Stimulated activated naive CD8-positive, alpha-beta T cell treated with anti-CD3 and anti-CD28 coated beads, Interleukin-15, Interleukin-2, amounts not matched to agents 100 ng/mL and 50 ng/mL, for 24 hours (primary cell): Measurements from ENCODE around the gene CCDC92B.

Experiments used
- H3K27ac Mint-ChIP-seq: one replicate; pipeline ENCODE4 v1.8.0; 2021; ENCODE audit warnings: mild to moderate bottlenecking, mixed read lengths
- H3K27me3 Mint-ChIP-seq: one replicate; pipeline ENCODE4 v1.8.0; 2021; ENCODE audit warnings: mixed read lengths
- H3K36me3 Mint-ChIP-seq: one replicate; pipeline ENCODE4 v1.8.0; 2021; ENCODE audit warnings: low read depth, mixed read lengths
- H3K4me1 Mint-ChIP-seq: one replicate; pipeline ENCODE4 v1.8.0; 2021; ENCODE audit warnings: low read depth, mixed read lengths
- H3K4me3 Mint-ChIP-seq: one replicate; pipeline ENCODE4 v1.8.0; 2021; ENCODE audit warnings: mild to moderate bottlenecking, mixed read lengths
- H3K9me3 Mint-ChIP-seq: one replicate; pipeline ENCODE4 v1.8.0; 2021; ENCODE audit warnings: mixed read lengths

The CCDC92B gene

DNA sequence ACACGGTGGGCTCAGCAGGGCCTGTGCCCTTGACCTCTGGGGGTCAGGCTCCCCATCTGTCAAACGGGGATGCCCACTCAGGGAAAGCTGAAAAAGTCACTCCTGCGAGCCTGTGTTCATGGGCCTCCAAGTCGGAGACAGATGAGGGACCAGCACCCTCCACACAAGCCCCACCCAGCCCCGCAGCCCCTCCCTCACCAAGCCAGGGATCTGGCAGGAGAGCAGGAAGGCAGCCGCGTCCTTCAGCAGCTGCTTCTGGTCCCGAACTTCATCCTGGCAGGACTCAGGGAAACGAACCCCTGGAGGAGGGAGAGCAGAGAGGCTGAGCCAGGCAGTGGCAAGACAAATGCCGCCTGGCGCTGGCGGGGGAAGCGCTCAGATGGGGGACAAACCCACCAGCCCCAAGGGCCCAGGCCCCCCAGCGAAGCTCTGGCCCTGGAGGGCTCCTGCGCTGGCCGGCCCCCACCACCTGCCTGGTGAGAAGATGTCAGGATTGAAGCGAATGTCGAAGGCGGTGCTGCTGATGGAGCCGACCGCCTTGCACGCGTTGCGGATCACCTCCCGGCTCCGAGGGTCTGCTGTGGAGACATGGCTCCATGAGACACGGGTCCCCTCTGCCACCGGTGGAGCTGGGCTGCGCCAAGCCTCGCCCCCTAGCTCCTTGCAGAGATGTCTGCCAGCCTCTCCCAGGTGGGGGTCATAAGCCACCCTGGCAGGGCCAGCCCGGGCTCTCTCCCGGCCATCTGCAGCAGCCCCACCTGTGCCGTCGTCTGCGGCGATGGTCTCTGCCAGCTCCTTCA, 53.3 kb downstream of the CCDC92B start:
- H3K27me3 Mint-ChIP-seq = no peaks in the 10 kb centered on the region
- H3K4me3 Mint-ChIP-seq = no peak overlapping the region
- H3K4me1 Mint-ChIP-seq = no peaks in the 10 kb centered on the region
- H3K36me3 Mint-ChIP-seq = peaks cover 27% of the 10 kb centered on the region
- H3K9me3 Mint-ChIP-seq = no peaks in the 10 kb centered on the region
- H3K27ac Mint-ChIP-seq = no peak overlapping the region

DNA sequence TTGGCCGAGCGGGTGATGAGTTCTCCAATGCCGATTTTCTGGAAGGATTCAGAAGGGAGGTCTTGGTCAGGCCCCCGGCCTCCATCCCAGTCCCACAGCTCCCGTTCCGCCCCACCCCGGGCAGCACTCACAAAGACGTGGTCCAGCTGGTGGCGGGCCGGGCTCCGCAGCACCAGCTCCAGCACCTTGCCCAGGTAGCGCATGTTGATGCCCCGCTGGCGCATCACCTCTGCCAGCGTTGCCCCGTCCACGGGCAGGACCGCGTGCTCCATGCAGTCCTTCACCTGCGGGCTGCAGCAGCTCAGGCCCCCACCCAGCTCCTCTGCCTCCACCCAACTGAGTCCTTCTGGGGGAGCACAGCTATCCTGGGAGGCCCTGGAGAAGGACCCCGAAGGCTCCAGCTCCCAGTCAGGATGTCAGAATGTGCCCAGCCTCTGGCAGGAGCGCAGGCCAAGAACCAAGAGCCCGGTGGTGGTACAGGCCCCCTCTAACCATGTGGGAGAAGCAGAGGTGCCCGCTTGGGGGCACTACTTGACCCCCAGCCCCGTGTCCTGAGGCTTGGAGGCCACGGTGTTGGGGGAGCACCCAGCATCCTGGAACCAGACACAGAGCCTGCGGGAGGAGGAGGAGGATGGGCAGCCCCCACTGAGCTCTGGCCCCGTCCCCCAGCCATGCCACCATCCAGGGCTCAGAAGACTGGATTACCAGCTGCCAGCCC, 54.0 kb downstream of the CCDC92B start:
- H3K4me3 Mint-ChIP-seq = no peak overlapping the region
- H3K27me3 Mint-ChIP-seq = no peaks in the 10 kb centered on the region
- peaks cover 22% of the 10 kb centered on the region for H3K36me3 Mint-ChIP-seq
- no peaks in the 10 kb centered on the region for H3K4me1 Mint-ChIP-seq
- H3K9me3 Mint-ChIP-seq = no peaks in the 10 kb centered on the region
- H3K27ac Mint-ChIP-seq = no peak overlapping the region

DNA sequence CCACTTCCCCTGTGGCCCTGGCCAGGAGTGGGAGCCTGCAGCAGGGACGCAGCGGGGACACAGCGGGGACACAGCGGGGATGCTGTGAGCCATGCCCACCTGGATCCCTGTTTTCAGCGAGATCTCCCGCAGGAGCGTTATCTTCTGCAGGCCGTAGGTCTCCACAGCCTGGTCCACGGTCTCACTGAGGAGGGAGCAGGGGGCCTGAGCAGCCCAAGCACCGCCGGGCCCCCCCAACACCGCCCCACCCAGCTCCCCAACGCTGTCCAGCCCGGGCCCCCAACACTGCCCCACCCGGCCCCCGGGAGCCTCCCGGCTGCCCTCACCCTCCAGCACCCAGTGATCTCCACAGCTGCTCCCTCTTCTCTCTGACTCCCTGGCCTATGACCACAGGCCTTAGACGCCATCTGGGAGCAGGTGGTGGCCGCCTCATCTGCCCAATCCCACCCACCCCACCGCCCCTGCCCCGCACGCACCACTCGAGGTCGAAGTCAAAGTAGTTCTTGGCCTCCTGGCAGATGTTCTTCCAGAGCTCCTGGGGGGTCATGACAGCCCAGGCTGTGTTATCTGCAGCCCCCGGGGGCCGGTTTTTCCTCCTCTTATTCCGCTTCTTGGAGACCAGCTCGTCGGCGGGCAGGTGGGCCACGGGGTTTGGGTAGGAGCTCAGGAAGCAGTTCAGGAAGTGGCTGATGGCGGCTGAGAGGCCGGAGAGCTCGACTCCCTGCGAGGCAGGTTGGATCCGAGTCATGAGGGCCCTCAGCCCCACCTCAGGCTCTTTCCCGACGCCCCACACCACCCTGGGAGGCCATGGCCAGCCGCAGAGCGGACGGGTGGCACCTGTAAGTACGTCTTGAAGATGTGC, 54.8 kb downstream of the CCDC92B start:
- H3K4me3 Mint-ChIP-seq = no peak overlapping the region
- no peaks in the 10 kb centered on the region for H3K4me1 Mint-ChIP-seq
- no peaks in the 10 kb centered on the region for H3K9me3 Mint-ChIP-seq

DNA sequence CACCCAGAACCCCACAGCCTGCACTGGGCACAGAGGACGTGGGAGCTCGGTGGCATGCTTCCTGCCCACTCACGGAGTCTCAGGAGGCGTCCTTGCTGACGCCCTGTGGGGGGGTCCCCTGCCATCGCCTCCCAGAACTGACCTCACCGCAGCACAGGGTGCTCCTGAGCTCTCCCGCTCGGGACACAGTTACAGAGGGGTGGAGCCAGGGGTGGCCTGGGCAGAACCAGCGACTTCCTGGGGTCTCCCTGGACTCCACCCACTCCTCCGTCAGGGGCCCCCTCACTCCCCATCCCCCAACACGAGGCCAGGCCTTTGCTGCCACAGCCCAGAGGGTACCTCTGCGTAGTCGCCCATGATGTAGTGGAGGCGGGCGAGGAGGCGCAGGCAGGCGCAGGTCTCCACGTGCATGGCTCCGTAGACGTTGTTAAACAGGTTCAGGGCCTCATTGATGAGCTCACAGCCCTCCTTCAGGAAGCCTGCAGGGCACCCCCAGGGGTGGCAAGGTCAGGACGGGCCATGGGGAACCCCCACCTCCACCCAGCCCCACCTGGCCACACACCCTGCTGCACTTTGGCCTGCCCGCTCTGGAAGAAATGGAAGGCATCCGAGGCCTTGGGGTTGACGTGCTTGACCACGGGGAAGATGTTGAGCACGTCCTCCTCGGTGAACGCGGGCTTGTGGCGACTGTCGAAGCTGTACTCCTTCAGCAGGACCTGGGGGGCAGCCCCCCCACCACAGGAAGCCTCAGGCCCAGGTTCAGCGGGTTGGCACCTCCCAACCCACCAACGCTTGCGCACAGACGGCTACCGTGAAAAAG, 55.7 kb downstream of the CCDC92B start:
- H3K9me3 Mint-ChIP-seq = no peaks in the 10 kb centered on the region
- H3K27ac Mint-ChIP-seq = peak overlapping the region; percentile 55
- H3K36me3 Mint-ChIP-seq = peaks cover 16% of the 10 kb centered on the region
- H3K27me3 Mint-ChIP-seq = no peaks in the 10 kb centered on the region
- no peaks in the 10 kb centered on the region for H3K4me1 Mint-ChIP-seq
- H3K4me3 Mint-ChIP-seq = no peak overlapping the region

More for the DNA sequence above, 54.8 kb downstream of the CCDC92B start:
- no peaks in the 10 kb centered on the region for H3K27me3 Mint-ChIP-seq
- H3K27ac Mint-ChIP-seq = no peak overlapping the region
- peaks cover 15% of the 10 kb centered on the region for H3K36me3 Mint-ChIP-seq

DNA sequence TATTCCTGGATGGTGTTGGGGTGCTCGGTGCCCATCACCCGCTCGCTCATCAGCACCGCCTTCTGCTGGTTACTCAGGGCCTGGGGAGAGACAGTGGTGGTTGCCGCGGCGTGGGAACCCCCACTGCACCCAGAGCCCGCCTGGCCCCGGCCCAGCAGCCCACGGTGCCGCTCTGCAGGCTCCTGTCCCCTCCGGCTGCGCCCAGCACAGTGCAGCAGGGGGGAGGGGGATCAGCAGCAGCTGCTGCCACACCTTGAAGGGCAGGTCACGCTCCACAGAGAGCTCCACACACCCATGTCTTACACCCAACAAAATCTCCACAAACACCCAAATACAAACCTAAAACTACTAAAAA, 56.7 kb downstream of the CCDC92B start:
- no peaks in the 10 kb centered on the region for H3K27me3 Mint-ChIP-seq
- H3K36me3 Mint-ChIP-seq = peaks cover 15% of the 10 kb centered on the region
- no peak overlapping the region for H3K27ac Mint-ChIP-seq
- no peaks in the 10 kb centered on the region for H3K4me1 Mint-ChIP-seq
- no peak overlapping the region for H3K4me3 Mint-ChIP-seq
- no peaks in the 10 kb centered on the region for H3K9me3 Mint-ChIP-seq

DNA sequence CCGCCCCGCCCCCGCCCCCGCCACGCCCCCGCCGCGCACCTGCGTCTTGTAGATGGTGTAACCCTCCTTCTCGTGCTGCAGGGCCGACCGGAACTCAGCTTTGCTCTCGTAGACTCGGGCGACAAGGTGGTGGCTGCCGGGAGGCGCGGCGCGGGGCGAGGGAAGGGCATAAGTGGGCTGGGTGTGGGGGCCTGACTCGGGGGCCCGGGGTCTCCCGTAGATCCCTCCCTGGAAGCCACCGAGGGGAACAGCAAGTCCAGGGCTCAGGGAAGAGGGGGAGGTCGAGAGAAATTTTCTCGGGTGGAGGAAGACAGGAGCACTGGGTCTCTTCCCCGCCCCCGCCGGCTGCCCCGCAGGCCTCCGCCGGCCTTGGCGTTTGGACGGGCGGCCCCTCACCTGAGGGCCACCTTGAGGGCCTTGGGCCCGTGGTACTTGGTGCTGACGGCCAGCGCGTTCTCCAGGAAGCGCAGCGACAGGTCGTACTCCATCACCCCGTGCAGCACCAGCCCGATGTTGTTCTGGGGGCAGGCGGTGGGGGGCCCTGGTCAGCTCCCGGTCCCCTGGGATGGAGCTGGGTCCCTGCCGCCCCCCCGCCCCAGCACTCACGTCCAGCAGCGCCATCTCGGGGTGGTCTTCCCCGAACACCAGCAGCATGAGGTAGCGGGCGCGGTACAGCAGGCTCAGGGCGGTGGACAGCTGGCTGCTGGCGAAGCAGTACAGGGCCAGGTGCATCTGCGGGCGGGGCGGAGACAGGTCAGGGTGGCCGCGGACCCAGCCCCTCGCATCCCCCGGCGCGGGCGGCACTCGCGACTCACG, 57.3 kb downstream of the CCDC92B start:
- Mint-ChIP-seq H3K27me3 (no peaks in the 10 kb centered on the region), H3K9me3 (no peaks in the 10 kb centered on the region), H3K36me3 (peaks cover 18% of the 10 kb centered on the region), H3K4me1 (no peaks in the 10 kb centered on the region), H3K27ac (no peak overlapping the region), H3K4me3 (no peak overlapping the region)

DNA sequence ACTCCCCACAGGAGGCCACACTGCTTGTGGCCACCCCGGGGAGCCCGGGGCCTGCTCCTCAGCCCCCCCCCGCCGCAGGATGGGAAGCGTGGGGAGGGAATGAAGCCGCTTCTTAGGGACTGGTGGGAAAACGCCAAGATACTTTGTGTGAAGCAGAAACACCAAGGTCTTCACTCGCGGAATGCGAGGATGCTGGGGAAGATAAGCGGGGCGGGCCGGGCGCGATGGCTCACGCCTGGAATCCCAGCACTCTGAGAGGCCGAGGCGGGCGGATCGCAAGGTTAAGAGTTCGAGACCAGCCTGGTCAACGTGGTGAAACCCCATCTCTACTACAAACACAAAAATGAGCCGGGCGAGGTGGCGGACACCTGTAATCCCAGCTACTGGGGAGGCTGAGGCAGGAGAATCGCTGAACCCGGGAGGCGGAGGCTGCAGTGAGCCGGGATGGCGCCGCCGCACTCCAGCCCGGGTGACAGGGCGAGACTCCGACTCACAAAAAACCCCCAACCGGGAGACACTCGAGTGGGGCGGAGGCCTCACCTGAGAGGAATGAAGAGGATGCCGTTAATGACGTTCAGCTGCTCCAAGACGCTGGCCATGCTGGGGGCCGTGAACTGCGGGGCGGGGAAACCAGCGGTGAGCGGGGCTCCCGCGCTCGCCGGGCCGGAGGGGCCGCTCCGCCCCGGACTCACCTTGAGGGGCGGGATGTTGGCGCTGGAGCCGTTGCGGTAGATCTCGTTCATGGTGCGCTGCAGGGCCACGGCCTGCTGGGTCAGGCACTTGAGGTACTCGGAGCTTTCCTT, 58.2 kb downstream of the CCDC92B start:
- Mint-ChIP-seq H3K4me3 (no peak overlapping the region), H3K27ac (no peak overlapping the region), H3K36me3 (peaks cover 14% of the 10 kb centered on the region), H3K27me3 (no peaks in the 10 kb centered on the region), H3K9me3 (no peaks in the 10 kb centered on the region), H3K4me1 (no peaks in the 10 kb centered on the region)

DNA sequence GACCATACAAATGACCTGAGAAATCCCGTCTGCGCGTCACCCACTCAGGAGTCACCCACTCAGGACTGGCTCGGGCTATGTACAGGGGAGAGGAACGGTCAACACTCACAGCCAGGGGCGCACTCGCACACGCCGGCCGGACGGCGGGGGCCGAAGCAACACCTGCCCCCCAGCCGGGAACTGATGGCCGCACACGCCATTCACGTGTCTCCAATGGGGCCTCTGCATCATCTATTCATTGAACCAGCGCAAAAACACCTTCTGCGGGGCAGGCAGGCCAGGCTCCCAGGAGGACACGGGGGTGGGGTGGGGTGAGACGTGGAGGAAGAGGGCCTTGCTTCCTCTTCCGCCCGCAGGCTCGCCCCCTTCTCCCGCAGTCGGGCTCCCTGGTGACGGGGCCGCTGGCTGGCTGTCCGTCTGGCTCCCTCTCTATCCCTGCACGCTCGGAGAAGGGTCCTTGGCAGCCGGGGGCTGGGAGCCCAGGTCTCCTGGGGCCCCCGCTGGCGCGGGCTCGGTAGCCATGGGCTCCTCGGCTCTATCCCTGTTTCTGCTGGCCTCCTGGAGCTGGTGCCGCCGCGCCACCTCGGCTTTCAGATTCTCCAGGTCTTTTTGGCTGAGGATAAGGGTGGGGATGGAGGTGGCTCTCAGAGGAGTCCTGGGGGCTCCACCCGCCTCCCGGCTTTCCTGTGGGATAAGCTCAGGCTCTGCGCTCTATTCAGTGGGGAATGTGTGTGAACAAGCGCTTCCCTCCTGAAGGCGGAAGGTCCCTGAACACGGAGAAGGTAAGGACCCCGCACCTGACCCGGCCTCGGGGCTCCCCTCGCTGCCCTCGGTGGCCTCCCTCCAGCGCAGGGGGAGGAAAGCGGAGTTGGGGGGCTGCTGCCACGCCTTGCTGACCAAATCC, 59.0 kb downstream of the CCDC92B start:
- Mint-ChIP-seq H3K9me3 (no peaks in the 10 kb centered on the region), H3K27me3 (no peaks in the 10 kb centered on the region), H3K4me1 (no peaks in the 10 kb centered on the region), H3K27ac (no peak overlapping the region), H3K4me3 (no peak overlapping the region), H3K36me3 (peaks cover 17% of the 10 kb centered on the region)

DNA sequence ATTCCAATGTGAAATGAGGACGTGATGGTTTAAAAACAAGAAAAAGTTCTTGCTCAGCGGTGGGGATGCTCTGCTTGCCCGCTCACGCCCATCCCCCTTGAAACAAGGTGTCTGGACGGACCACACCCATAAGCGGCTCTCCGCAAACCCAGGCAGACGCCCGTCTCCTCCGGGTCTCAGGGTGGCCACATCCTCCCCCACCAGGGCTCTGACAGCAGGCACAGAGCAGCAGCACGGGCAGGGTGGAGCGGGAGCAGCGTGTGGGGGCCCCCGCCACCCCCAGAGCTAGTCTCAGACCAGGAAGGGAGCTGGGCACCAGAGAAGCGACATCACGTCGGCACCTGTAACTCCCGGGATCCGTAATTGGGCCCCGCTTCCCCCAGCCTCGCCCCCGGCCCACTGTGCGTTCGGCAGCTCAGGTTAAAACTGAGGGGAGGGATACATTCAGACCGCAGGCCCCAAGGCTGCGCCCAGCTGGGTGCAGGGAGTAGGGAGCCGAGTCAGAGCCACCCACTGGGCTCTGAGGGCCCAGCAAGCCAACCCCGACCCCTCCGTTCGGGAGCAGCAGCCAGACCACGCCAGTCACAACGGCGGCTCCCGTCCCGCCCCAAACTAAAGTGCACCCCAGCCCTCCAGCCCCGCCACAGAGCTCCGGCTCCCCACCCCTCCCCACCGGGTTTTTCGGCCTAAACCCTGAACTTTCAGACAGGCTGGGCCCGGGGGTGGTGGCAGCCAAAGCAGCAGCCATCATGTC, 59.9 kb downstream of the CCDC92B start:
- H3K4me3 Mint-ChIP-seq = no peak overlapping the region
- no peaks in the 10 kb centered on the region for H3K4me1 Mint-ChIP-seq
- no peaks in the 10 kb centered on the region for H3K27me3 Mint-ChIP-seq
- peaks cover 21% of the 10 kb centered on the region for H3K36me3 Mint-ChIP-seq
- H3K27ac Mint-ChIP-seq = no peak overlapping the region
- H3K9me3 Mint-ChIP-seq = no peaks in the 10 kb centered on the region

DNA sequence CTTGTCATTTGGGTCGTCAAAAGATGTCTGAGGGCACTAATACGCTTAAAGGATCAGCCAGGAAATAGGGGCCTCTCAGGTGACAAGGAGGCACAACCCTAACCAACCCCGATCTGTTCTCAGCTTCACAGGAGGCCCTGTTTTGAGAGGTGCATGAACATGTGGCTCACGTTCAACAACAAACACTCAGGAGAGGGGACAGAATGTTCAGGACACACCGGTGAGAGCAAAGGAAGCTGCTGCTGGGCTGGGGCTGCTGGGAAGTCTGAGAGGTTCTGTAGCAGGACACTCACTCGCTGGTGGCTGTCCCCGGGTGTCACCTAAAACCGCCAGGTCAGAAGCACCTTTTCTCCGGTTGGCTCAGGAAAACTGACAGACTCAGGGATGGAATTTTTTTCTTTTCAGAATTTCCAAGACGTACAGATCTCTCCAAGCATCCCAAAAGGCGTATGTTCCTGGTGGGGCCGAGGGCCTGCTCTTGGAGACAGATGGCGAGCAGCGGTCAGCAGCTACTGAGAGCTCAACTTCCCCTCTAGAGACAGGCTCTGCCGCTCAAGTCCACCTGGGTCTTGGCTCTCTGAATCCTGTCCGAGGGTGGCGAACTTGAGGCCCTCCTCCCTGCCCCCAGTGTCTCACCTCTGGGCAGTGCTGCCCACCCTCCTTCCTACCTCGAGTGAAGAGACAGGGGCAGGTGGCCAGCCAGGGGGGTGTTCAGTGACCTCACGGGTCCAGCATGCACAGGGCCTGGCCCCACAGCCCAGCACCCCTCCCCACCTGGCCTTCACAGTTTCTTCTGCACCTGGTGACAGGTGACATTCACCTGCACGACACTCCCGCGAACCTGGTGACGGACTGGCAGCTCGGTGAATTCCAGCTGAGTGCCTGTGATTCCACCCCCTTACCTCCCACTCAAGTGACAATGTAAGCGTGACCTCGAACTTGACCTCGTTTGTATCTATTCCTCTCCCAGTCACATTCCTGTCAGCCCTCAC, 60.8 kb downstream of the CCDC92B start:
- Mint-ChIP-seq H3K4me3 (no peak overlapping the region), H3K9me3 (no peaks in the 10 kb centered on the region), H3K27ac (no peak overlapping the region), H3K36me3 (peaks cover 26% of the 10 kb centered on the region), H3K4me1 (no peaks in the 10 kb centered on the region), H3K27me3 (no peaks in the 10 kb centered on the region)

DNA sequence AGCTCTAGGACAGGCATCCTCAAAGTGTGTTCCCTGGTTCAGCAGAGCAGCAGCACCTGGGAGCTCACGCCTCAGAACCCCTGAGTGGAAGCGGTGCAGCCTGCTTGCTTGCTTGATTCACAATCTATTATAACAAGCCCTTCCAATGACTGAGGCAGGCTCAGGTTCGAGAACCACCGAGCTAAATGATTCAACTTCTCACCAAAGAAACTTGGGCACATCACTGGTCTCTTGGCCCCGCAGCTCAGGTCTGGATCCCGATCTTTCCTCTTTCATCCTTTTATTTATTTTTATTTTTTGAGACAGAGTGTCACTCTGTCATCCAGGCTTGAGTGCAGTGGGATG, 62.4 kb downstream of the CCDC92B start:
- Mint-ChIP-seq H3K36me3 (peaks cover 36% of the 10 kb centered on the region), H3K9me3 (no peaks in the 10 kb centered on the region), H3K4me3 (no peak overlapping the region), H3K4me1 (no peaks in the 10 kb centered on the region), H3K27ac (peak overlapping the region; percentile 45), H3K27me3 (no peaks in the 10 kb centered on the region)
